GM10847 (cell line): ENCODE measurements around the gene SYTL3.

Experiments
- POLR2A ChIP-seq: IDR thresholded peaks from 2 replicates; pipeline ENCODE4 v1.6.1; 2011; ENCODE audit not compliant: insufficient read length; ENCODE audit errors: extremely low read depth

The SYTL3 gene

DNA sequence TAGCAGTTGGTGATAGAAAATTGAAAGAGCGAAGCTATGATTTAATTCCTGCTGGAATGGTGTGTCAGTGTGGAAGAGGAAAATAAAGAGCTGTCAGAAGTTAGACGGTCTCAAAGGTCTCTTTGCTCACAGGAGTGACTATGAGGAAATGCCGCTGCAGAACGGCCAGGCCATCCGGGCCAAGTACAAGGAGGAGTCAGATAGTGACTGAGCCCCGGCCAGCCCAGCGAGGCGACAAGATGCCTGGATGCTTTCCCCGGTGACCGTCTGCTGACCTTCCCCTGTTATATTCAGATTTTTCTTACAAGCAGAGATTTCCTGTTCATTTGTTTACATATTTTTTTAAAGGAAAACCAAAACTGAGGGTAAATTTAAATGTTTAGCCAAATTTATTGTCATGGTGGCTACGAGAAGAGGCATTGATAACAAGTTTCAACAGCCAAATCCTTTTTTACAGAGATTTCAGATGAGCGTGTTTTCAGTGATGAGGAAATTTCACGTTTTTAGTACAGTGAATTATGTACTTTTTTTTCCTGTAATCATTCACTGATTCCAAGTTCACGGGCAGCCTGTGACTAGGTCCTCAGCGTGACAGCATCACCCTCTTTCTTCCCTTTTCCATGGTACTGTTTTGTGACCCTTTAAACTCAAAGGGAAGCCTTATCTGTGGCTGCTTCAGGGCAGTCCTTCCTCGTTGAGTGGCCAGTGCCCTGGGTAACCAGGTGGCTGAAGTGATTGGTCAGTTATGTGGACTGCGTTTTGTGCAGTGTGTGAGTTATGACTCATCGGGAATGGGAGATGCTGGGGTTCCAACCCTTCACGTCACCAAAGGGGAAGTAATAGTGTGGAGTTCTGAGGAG, 17.9 kb upstream of the SYTL3 start:
- TF ChIP-seq POLR2A = no peak

DNA sequence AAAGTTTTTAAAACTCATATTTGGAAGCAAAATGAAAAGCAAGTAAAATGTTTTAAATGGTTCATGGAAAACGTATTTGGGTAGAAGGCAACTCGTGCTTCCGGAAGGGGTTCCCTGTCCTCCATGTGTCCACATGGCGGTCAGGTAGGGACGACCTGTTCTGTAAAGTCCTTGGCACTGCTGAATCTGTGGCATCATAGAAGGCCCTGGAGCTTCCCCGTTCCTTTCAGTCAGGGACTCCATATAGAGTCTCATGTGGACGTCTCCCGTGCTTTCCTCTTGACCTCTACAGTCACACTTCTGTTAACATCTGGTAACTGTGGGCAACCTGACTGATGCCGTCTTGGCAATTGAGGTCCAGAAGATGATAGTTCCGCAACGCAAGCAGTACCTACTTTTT, 16.7 kb upstream of the SYTL3 start:
- TF ChIP-seq POLR2A = no peak

DNA sequence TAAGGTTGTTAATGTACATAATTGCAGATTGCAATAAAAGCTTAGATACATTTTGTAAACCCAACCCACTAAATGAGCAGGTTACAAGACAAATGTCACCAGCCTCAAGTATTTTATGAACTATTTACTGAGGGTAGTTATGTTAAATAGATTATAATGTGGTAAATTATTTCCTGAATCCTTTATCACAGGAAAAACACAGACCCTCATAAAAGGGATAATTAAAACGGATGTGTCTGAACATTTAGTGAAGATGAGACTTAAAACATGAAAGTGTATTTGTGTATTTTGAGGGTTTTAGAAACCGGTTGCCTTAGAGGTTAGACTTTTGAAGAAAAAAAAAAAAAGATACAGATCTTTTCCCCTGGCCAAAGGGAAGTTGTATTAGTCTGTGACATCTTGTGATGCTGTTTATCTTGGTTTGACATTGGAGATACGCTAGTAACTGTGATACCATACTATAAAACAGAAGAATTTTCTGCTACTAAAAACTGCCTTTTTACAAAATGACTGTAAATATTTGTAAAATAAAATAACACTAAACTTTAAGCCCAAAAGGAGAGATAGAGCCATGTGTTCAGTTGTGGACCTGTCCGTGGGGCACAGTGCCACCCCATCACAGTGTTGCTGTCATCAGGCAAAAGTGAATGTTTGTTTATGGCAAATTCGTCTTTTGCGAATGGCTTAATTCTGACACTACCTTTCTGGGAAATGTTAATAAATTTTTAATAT, 15.0 kb upstream of the SYTL3 start:
- no peak for TF ChIP-seq POLR2A

DNA sequence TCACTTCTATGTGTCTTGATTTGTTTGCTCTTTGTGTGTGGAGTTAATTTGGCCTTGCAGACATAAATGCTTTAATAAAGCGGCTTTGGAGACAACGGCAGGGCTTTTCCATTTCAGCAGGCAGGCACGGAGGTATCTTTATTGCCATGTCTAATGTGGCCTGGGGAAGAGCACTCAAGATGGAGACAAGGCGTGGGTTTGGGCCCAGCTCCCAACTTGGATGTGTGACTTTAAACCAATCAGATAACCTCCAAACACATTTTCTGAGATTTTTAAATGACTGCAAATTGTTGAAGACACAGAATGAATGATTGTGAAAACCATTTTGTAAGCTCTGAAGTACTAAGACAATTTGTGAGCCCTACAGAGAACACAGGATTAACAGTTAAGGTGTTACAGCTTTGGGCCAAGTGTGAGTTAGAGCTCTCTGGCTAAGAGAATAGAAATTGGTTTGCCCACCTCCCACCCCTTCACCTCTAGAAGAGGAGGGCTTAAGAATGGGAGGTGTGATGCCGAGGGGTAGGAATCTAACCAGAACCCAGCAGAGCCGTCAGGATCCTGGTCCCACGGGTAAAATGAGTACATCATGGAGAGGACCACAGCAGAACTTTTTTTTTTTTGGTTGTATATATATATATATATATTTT, 14.3 kb upstream of the SYTL3 start:
- no peak for TF ChIP-seq POLR2A

DNA sequence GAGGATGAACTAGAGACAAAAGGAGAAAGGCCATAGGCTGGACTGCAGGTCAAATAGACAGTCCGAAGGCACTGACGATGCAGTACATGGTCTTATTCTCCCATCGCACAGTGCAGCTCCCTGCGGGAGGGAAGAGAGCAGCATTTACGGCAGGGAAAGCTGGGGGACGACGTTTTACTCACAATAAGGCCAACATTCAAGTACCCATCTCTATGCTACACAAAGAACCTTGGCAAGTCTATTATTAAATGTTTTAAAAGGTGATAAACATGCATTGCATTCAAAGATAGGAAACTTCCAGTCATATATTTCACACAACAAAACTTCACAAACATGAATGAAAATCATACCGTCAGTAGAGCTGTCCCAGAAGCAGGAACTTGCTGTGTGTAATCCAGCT, 13.1 kb upstream of the SYTL3 start:
- TF ChIP-seq POLR2A = no peak

DNA sequence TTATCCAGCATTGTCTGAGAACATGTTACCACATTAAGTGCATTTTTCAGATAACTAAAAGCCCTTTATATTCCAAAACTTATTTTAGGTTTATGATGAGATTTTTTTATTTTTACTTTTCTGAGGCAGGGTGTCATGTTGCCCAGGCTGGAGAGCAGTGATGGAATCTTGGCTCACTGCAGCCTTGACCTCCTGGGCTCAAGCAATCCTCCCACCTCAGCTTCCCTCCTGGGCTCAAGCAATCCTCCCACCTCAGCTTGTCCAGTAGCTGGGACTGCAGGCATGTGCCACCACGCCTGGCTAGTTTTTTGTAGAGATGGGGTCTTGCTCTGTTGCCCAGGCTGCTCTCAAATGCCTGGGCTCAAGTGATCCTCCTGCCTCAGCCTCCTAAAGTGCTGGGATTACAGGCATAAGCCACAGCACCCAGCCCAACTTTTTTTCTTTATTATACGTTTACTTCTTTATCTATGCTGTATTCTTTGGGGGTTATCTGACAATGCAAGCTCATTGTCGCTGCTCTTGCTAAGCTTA, 11.5 kb upstream of the SYTL3 start:
- no peak for TF ChIP-seq POLR2A

DNA sequence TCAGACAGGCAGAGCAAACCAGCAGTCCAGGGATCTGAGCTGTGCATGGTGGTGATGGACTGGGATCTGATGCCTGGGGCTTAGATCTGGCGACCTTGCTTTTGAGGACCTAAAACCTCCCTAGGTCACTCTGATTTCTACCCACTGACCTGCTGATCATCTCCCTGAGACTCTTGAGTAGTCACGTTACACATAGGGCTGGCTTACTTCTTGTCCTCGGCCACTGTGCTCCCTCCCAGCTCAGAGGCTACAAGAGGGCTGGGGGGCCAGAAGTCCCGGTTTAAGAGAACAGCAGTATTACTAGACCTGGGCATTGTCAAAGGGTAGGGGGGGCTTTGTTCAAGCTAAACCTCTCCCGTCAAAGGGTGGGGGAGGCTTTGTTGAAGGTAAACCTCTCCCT, 10.8 kb upstream of the SYTL3 start:
- TF ChIP-seq POLR2A = no peak

DNA sequence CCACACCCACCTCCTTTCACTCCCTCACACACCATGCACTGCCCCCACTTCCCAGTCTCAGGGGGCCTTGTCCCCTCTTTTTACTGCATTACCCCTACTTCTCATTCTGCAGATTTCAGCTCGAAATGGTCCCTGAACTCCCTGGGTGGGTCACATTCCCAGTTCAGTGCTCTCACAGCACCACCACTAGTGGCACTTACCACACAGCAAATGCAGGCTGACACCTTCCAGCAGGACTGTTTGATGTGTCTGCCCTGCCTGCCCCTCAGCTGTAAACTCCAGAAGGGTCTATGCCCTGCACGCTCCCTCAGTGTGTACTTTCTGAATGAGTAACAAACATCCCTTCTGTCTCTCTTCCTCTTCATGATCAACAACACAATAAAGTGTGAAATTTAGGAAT, 9.3 kb upstream of the SYTL3 start:
- no peak for TF ChIP-seq POLR2A

DNA sequence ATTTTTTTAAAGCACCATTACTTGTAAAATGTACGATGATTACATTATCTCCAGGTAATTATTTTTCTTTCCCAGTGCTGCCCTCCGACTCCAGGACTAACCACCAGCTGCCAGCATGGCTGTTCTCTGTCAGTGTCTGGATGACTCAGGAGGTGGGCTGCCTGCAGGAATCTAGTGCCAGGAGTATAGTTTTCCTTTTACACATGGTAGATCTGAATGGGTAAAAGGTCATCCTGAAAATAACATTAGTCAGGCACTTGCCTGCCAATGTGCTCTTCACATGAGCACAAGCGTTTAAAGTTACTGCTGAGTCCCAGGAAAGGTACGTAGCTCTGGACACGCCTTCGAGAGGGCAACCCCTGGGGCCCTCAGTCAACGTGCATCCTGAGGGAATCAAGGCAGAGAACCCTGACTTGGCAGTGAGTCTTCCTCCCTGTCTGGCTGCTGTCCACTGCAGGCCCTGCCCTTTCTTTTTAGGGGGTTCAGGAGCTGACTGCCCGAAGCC, 7.7 kb upstream of the SYTL3 start:
- TF ChIP-seq POLR2A = no peak

DNA sequence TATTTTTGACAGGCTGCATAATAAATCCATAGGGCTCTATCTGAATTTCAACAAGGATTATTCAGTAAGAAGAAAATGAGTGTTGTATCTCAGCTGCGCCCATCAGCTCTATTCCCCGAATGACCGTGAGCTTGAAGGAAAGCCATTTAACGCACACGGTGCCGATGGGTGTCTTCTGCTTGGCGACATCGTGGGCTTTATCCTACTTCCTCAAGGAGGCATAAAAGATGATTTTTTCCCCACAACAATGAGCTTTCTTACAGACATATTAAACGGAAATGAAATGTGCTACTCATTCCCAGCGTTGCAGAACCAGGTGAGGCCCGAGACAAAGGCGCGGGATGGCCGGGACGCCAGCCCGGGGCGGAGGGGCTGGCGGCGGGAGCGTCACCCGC, 6.0 kb upstream of the SYTL3 start:
- no peak for TF ChIP-seq POLR2A

DNA sequence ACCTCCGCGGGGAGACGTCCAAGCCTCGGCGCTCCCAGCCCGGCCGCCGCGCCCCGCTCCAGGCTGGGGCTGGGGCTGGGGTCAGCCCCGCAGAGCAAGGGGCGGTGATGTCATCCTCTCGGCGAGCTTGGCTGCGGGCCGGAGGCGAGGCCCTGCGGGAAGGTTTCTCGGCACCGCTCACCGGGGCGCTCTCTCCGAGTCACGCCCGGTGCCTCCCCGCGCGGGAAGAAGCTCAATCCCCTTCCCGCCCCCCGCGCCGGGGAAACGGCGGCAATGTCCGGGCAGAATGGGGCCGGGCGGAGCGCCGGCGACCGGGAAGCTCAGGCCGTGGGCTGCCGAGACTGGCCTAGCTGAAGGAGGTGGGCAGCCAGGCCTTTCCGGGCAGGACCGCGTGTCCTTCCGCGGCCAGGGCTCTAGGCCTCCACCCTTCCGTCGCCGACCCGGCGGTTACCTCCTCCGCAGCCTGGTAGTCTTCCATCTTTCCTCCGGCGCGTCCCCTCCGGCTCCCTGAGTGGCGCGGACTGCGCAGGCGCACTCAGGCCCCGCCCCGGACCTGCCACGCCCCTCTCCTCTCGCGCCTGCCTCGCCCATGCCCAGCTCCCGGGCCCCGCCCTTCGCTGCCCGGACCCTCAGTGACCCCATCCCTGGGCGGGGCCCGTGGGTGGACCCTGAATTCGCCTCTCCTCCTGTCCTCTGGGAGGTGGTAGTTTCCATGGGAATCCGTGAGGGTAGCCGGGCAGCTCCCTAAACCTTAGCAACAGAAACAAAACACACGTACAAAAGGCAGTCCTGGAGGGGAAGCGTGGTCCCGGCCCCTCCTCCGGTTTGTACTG, 5.4 kb upstream of the SYTL3 start, which contains the start of gene DYNLT1:
Gene DYNLT1 (minus strand): TSS at position 513 of the 833 bp plus-strand sequence. CDS start 35 bp downstream, at position 478.
- TF ChIP-seq POLR2A = peak; percentile 80

DNA sequence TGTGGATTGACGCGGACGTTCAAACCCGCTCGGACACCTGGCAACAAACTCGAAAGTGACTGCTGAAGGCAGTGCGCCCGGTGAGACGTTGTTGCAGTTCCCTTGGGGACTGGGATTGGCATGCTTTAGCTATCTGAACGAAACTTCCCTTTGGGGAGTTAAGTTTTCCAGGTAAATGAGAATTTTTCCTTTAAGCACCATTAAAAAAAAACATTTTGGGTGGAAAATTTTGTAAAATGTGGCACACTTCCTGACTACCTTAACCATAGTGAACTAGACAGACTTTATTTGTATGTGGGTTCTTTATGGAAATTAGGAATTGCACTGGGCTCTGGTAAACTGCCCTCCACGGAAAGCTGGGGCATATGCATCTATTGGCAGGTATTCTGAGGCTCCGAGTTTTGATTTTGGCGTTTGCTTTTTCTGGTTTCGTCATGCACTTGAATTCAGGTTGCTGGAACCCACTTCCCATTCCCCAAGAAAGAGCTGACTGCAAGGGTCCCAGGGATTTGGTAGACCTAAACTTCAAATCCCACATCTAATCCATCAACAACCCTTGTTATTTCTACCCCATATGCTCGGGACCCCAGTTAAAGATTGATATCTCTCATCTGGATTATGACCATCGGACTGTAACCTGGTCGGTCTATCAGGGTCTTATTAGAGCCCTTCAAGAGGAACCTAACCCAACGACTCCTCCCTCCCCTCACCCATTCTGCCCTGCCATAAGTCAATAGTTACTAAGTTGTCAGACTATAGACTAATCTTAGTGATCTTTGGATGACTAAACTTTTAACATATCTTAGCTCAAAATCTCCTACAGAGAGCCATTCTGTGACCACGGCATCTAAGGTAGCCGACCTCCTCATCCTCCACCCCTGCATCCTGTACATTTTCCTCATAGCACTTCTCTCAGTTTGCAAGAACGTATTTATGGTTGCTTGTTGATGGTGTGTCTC, 4.5 kb upstream of the SYTL3 start:
- no peak for TF ChIP-seq POLR2A
